Measurements from ENCODE around the gene RCAN3. TPM values are rescaled to one million over a fixed set of nuclear protein-coding genes. Genes with fewer than 3 reads are reported as not detected.
A peak's percentile ranks its signal among the peaks of the same experiment; 100 is the strongest.
"Not testable (repeated sequence)": the region's sequence is repeated elsewhere in the genome, so short reads cannot be mapped to it uniquely, and the experiment has no call there.

The RCAN3 gene
- total RNA-seq: 10.6 TPM

DNA sequence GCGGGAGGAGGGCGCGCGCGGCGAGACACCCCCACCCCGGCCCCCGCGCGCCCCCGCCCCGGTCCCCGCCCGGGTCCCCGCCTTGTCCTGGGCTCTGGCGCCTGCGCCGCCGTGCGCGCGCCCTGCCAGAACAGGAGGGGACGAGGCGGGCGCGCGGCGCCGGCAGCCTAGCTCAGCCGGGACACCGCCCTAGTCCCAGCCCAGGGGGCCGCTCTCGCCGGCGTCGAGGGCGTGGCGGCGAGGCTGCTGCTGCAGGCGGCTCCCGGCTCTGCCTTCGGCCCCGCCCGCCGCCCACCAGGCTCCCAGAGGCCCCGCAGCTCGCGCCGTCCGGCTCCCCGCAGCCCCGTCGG lies at the start of gene RCAN3:
Gene RCAN3, plus strand, starts transcription at position 128 of the 350 bp plus-strand sequence. CDS start 11,537 bp downstream, outside the sequence.
- peak; percentile 39 for DNase-seq

DNA sequence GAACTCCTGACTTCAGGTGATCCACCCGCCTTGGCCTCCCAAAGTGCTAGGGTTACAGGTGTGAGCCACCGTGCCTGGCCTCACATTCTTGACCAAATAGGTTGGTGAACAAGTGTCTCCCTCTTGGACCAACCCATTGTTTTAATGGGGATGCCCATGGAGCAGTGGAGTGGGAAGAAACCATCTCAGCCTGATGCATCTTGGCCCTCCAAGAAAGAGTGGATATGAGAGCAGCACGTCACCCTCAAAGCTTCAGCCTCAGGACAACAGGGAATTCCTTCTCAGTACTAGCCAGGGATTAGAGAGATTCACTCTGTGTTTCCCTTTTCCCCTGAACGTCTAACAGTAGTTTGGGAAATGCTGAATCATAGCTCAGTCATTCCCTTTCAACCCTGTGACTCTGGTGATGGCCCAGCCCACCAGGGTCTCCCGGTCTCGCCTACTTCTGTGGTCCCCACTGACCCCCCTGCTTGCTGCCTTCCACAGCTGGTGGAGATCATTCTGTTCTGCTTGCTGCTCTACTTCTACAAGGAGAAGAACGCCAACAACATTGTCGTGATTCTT lies 49.6 kb upstream of the RCAN3 start:
- DNase-seq: no peak

DNA sequence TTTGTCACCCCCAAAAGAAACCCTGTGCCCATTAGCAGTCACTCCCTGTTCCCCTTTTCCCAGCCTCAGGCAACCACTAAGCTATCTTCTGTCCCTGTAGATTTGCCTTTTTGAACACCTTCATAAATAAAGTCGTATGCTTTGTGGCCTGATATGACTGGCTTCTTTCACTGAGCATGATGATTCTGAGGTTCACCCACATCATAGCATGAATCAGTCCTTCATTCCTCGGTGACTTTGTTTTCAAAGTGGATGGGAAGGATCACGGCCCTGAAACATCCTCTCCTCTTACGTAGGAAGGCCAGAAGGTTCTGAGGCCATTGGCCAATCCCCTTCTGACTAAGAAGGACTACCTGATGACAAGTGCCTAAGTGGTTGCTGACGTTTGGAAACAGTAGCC lies 48.0 kb upstream of the RCAN3 start:
- DNase-seq: no peak

DNA sequence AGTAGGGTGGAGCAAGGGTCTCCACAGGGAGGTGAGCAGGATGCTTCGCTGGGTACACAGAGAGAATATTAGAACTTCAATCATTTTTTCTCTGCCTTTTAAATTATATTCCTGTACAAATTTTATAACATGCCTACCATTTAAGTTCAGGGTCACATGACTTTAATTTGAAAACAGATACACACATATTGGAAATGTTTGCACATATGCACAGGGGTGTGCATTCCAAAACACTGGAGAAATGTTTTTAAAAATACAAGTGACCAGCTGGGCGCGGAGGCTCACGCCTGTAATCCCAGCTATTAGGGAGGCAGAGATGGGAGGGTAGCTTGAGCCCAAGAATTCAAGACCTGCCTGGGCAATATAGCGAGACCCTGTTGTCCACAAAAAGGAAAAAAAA lies 47.4 kb upstream of the RCAN3 start:
- no peak for DNase-seq

DNA sequence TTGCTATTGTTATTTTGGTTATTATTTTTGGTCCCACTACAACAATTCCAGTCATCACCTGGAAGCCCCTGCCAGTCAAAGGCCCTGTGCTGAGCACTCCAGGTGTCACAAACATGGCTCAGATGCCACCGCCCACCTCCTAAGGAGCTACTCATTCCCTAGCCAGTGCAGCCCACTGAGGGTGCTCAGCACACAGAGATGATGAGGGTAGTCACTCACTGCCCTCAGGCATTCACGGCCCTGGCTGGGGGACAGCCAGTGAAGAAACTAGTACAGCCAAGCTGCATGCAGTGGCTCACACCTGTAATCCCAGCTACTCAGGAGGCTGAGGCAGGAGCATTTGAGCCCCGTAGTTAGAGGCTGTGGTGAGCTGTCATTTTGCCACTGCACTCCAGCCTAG lies 44.8 kb upstream of the RCAN3 start:
- no peak for DNase-seq

DNA sequence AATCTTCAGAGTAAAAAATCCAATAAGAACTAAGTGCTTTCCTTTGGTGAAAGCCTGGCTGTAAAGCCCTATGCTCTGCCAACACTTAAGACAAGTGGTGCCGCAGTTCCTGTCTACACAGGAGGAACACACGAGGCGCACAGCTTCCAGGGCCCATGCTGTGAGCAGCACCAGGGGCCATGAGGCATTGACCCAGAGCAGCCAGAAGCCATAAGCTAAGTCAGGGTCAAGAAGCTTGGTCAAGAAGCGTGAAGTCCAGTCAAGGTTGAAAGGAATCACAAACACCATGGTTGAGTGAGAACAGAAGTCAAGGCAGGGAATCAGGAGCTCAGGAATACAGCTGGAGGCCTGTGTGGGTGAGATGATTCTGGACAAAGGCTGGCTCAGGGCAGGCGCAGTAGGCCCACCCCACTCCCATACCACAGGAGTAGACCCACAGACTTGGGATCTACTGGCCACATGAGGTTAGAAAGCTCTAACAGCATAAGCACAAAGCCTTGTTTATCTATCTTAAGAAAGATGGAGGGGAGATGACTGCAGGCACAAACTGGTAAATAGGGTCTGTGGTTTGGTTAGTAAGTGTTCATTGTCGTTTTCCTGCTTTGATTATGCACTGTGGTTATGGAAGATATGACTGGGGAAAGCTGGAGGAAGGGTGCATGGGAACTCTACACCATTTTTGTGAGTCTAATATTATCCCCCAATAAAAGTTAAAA lies 42.9 kb upstream of the RCAN3 start:
- no peak for DNase-seq

DNA sequence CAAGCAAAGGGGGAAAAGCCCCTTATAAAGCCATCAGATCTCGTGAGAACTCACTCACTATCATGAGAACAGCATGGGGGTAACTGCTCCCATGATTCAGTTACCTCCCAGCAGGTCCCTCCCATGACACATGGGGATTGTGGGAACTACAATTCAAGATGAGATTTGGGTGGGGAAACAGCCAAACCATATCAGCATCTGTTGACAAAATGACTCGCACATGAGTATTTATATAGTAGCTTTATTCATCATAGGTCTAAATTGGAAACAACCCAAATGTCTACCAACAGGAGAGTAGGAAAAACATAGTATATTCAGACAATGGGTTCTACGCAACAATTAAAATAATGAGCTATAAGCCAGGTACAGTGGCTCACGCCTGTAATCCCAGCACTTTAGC lies 40.5 kb upstream of the RCAN3 start:
- not testable (repeated sequence) for DNase-seq

DNA sequence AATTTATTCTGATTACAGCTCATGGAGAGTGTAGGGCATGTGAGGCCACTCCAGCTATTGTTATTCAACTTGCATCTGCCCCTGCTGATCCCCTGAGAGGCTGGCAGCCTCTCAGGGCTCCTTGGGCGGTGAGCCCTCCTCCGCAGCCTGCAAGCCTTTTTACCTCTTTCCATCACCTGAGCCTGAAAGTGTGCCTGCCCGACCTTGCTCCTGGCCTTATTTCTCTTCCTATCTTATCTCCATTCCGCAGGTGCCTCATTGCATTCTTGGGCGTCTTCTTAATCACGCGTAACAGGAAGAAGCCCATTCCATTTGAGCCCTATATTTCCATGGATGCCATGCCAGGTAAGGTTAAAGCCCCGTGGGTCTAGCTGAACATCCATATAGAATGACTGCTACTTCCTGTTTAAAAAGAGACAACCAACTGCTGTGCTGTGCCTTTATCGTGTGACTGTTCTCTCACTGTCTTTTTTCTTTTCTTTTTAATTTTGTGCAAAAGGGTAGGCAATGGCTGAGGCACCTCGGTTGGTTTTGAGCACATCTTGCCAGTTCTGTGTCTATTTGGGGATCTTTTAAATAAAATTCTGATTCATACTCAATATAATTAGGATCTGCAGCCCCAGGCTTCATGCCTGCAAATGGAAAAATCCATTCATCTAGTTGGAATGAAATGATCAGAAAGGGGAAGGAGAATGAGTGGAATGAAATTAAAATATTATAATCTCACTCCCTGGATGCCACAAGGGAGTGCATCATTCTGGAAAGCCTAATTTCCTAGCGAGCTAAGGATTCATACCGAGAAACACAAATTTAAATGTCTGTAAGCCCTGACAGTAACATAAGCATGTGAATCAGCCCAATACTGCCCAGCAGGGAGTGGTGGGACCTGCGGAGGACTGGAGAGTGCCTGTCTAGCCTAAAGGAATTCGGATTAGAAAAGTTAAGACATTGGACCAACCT lies 38.6 kb upstream of the RCAN3 start:
- no peak for DNase-seq

DNA sequence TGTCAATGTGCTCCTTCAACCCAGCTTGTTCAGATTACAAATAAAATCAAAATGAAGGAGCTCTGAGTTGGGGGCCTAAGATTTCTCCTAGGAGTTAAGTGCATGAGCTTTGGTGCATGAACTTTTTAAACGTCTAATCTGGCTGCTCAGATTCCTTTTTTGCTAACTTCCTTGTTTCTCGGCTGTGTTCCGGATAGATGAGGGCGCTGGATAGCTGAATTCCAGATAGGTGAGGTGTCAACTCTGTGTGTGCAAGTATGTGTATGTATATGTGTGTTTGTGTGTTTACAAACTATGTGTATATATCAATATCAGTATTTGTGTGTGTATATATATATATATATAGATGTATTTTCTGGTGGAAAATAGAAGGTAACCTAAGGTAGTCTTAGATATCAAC lies 37.5 kb upstream of the RCAN3 start:
- DNase-seq: no peak

DNA sequence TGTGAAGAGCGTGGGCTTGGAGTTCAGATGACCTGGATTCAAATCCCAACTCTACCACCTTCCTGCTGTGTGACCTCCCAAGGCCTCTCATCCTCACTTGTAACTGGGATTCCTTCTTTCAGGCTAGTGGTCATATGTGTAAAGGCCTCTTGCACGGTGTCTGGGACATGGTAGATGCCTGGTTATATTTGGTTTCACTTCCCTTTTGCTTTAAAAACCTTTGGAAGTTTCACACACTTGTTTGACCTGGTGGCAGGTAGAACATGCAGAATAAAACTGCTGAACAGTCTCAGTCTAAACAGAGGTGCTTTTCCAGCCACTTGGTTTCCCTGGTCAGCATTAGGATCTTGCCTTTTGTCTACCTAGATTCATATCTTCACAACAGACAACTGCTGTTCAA lies 37.0 kb upstream of the RCAN3 start:
- no peak for DNase-seq

DNA sequence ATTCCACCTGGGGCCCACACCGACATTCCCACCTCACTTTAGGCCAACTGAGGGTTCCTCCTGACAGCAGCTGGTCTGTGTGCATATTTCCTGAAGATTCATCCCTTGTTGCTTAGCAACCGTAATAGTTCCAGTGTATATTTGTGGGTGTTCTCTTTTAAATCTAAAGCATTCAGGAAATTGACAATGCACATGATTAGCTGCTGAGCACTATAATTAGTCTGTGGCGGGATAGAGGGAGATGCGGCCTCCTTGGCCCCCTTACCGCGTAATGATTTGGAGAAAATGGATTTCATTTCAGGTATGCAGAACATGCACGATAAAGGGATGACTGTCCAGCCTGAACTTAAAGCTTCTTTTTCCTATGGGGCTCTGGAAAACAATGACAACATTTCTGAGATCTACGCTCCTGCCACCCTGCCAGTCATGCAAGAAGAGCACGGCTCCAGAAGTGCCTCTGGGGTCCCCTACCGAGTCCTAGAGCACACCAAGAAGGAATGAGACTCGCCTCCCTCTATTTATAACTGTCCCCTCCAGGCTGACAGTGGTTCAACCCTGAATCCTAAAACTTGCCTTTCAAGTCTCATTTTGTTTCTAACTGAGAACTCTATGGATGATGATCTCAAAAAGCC lies 33.8 kb upstream of the RCAN3 start:
- DNase-seq: no peak

DNA sequence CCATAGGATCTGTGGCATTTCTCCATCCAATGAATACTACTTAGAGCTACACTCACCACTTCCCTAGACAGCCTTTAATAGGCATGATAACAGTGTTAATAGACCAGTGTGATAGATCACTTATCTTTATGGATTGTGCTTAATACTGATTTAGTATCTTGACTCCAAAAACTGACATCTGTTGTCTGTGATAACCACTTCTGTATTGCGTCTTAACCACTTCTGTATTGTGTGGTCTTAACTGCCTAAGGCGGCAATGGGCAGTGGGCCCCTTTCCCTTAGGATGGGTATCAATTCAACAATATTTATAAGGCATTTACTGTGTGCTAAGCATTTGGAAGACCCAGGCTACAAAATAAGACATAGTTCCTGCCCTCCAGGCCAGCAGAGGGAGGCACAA lies 32.0 kb upstream of the RCAN3 start:
- no peak for DNase-seq

DNA sequence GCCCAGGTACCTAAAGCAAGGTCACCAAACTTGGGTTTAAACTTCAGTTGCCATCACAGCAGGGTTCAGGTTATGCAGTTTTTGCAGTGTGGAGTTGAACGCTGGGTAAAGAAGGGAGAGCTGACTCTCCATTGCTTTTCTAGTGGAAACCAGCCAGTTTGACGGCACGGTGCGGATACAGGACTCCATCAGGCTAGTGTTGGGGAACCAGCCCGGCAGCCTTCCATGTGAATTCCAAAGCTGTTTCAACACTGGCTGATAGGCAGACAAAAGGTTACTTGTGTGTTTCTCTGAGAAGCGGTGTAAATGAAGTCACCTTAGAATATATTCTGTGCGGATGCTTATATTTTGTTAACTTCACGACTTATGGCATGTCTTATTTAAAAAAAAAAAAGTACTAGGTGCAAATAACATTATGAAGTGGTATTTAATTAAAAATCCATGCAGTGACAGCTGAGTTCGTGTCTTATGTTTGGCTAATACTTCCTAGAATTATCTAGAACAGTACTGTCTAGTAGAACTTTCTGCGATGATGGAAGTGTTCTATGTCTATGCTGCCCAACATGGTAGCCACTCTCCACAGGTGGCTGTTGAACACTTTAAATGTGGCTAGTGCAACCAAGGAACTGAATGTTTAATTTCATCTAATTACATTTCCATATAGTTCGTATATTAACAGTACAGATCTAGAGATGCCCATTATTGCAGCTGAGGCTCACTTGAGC lies 29.9 kb upstream of the RCAN3 start:
- no peak for DNase-seq

DNA sequence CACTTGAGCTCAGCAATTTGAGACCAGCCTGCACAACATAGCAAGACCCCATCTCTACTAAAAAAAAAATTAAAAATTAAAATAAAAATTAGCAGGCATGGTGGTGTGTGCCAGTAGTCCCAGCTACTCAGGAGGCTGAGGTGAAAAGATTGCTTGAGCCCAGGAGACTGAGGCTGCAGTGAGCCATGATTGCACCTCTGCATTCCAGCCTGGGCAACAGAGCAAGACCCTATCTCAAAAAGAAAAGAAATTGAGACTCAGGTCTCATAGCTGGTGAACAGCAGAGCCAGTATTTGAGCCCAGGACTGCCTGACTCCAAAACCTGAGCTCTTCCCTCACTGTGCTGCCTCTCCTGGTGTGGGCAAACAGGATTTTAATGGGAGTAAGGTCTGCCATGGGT lies 28.4 kb upstream of the RCAN3 start:
- DNase-seq: no peak

DNA sequence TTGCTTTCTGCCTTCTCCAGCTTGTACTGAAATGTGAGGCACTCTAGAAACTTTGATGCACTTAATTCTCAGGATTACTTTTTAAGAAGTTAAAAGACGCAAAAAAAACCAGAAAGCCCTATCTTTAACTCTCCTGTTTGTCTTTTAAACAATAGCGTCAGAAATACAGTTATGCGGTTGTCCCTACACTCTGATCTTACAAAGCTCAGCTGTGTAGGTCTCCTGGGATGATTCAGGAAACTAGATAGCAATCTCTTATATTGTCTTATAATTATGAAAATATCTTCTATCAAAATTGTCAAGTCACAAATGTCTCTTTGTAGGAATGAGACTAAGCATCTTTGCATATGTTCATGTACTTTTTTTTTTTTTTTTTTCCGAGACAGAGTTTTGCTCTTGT lies 26.9 kb upstream of the RCAN3 start:
- DNase-seq: no peak

DNA sequence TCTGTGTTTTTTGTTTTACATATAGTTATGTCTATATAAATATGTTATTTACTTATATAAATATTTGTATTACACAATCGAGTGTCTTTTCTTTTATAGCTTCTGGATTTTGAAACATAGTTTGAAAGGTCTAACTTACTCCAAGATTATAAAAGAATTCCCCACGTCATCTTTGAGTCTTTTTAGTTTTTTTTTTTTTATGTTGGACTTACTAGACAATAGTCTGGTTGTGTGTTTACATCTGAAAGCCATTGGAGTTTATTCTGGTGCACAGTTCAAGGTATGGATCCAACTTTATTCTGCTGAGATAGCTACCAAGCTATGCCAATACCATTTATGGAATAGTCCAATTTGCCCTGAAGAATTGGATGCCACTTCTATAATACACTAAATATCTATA lies 26.1 kb upstream of the RCAN3 start:
- DNase-seq: no peak

DNA sequence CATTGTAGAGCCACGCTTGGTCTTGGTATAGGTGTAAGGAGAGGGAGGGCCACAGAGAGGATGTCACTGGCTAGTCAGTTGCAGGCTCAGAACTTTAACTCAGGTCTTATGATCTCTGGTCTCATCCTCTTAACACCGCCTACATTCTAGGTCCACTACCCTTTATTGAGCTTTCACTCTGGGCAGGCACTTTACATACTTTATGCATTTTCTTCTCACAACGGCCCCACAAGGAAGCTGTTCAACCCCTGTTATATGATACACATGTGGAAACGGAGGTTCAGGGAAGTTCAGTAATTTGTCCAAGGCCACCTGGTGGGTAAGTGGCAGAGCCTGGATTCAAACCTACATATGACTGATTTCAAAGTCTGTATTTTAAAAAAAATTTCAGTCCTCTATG lies 25.3 kb upstream of the RCAN3 start:
- no peak for DNase-seq

DNA sequence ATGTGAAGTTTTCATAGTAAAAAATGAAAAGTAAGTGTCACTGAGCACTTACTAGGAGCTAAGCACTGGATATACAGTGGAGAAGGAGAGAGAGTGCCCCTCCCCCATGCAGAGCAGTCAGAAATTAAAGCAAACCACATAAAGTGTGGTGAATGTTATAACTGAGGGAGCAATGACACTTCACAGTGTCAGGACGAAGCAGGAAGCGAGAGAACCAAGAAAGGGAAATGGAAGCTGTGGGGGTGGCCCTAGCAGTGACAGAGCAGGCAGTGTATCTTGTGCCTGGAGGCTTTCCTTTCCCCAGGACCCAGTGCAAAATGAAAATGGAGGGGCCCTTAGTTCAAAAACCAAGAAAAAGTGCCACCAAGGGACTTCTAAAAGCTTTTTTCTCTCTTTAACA lies 21.5 kb upstream of the RCAN3 start:
- DNase-seq: no peak

DNA sequence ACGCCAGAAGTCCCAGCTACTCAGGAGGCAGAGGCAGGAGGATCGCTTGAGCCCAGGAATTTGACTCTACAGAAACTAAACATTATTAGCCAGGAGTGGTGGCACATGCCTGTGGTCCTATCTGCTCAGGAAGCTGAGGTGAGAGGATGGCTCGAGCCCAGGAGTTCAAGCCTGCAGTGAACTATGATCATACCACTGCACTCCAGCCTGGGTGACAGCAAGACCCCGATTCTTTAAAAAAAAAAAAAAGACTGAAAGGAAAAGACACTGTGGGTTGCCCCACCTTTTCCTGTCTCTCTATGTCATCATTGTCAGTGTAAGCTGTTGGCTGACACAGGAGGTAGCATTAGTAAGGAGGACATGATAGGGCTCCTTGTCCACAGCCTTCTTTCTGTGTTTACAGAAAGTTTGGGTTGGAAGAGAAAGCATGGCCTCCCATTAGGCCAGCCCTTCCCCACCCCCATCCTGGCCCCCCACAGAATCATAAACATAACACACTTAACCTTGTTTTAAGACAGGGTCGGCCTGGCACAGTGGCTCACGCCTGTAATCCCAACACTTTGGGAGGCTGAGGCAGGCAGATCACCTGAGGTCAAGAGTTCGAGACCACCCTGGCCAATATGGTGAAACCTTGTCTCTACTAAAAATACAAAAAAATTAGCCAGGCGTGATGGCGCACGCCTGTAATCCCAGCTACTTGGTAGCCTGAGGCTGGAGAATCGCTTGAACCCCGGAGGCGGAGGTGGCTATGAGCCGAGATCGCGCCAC lies 20.6 kb upstream of the RCAN3 start:
- no peak for DNase-seq

DNA sequence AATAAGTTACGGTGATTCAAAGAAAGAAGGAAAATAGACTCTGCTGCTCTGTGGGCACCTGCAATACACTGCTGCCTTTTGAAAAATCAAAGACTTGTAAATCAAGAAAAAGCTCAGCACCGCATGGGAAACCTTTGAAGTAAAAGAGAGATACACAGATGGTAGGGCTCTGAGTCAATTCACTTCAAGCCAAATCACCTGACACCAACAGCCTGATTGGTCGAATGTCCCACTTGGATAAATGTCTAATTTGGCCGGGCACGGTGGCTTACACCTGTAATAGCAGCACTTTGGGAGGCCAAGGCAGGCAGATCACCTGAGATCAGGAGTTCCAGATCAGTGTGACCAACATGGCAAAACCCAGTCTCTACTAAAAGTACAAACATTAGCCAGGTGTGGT lies 19.2 kb upstream of the RCAN3 start:
- DNase-seq: no peak

DNA sequence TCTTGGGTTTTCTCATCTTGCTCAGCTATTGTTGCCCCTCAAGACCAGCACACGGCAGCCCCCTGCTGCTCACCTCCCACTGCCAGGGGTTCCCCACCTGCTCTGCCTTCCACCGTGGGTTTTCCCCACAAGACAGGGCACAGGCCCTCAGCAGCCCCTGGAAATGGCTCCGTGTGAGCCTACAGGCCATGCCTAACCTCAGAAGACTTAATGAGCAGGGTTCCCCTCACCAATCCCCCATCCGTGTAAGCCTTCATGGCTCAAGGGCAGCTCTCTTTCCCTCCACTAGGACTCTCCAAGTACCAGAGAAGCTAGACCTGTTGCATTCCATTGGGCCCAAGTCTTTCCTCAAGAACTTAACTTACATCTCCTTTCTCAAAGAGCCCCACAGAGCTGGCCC lies 18.4 kb upstream of the RCAN3 start:
- DNase-seq: no peak

All from occipital lobe (tissue), 2 donors.